ENCODE data around the gene E2F8.

Gene E2F8

GRCh38 chr11:19199048-19199447 lies 41.7 kb downstream of the E2F8 start:
- TF ChIP-seq CTCF (IDR thresholded peaks at IDR 0.05; ENCODE audit: low read depth, low read length) = no peak
- no peak for DNase-seq (ENCODE audit: extremely low read depth, low read depth)

GRCh38 chr11:19196432-19196831 lies 44.3 kb downstream of the E2F8 start:
- no peak for TF ChIP-seq CTCF (IDR thresholded peaks at IDR 0.05; ENCODE audit: low read depth, low read length)
- DNase-seq (ENCODE audit: extremely low read depth, low read depth) = no peak

GRCh38 chr11:19194620-19195308 lies 46.0 kb downstream of the E2F8 start:
- DNase-seq (ENCODE audit: extremely low read depth, low read depth) = no peak
- TF ChIP-seq CTCF (IDR thresholded peaks at IDR 0.05; ENCODE audit: low read depth, low read length) = no peak

GRCh38 chr11:19193916-19194315 lies 46.8 kb downstream of the E2F8 start:
- TF ChIP-seq CTCF (IDR thresholded peaks at IDR 0.05; ENCODE audit: low read depth, low read length) = no peak
- no peak for DNase-seq (ENCODE audit: extremely low read depth, low read depth)

GRCh38 chr11:19191530-19192169 lies 49.1 kb downstream of the E2F8 start:
- DNase-seq (ENCODE audit: extremely low read depth, low read depth) = no peak
- no peak for TF ChIP-seq CTCF (IDR thresholded peaks at IDR 0.05; ENCODE audit: low read depth, low read length)

GRCh38 chr11:19187833-19188258 lies 52.9 kb downstream of the E2F8 start:
- TF ChIP-seq CTCF (IDR thresholded peaks at IDR 0.05; ENCODE audit: low read depth, low read length) = no peak
- DNase-seq (ENCODE audit: extremely low read depth, low read depth) = no peak

- no peak for TF ChIP-seq CTCF (IDR thresholded peaks at IDR 0.05; ENCODE audit: low read depth, low read length)
- no peak for DNase-seq (ENCODE audit: extremely low read depth, low read depth)
Measured at GRCh38 chr11:19187114-19187832, 53.5 kb downstream of the E2F8 start.
